Colon (tissue), 2 donors: ENCODE results near the gene SLC39A5.

ENCODE experiments used
- FAIRE-seq: peaks from 2 replicates; lab custom pipeline; 2012; peaks lifted over from hg19 to GRCh38; lab: Jason Lieb, UNC
- donor health status: control.
- donor health status: control.

Gene SLC39A5

GRCh38 chr12:56216461-56216860 lies 13.4 kb upstream of the SLC39A5 start:
- FAIRE-seq = no peak

GRCh38 chr12:56219840-56220239 lies 10.0 kb upstream of the SLC39A5 start:
- no peak for FAIRE-seq

- FAIRE-seq = no peak
These were observed 9.1 kb upstream of the SLC39A5 start for GRCh38 chr12:56220611-56221231.

- FAIRE-seq = no peak
These were observed 8.6 kb upstream of the SLC39A5 start for GRCh38 chr12:56221232-56221756.

- FAIRE-seq = no peak
These were observed 7.9 kb upstream of the SLC39A5 start, which contains the start of gene RNF41 for GRCh38 chr12:56221757-56222530. TSS of gene RNF41 (minus strand) at chr12:56221922. CDS start at chr12:56214047, 7,875 bp downstream.

GRCh38 chr12:56222531-56222895 lies 7.3 kb upstream of the SLC39A5 start:
- no peak for FAIRE-seq

- FAIRE-seq = no peak
These were observed 6.2 kb upstream of the SLC39A5 start for GRCh38 chr12:56223571-56224101.

GRCh38 chr12:56224102-56224701 lies 5.6 kb upstream of the SLC39A5 start, which contains the start of gene NABP2:
TSS of gene NABP2 (plus strand) at chr12:56224342. CDS start at chr12:56224857, 515 bp downstream.
- peak; percentile 53 for FAIRE-seq

- no peak for FAIRE-seq
These were observed 4.9 kb upstream of the SLC39A5 start for GRCh38 chr12:56224954-56225353.

- no peak for FAIRE-seq
These were observed 769 bp upstream of the SLC39A5 start for GRCh38 chr12:56229082-56229481.

GRCh38 chr12:56230432-56231183 lies 757 bp downstream of the SLC39A5 start:
- no peak for FAIRE-seq

- FAIRE-seq = no peak
These were observed 1.3 kb downstream of the SLC39A5 start for GRCh38 chr12:56231184-56231582.

- no peak for FAIRE-seq
These were observed 5.0 kb downstream of the SLC39A5 start for GRCh38 chr12:56234746-56235436.

- no peak for FAIRE-seq
These were observed 6.2 kb downstream of the SLC39A5 start for GRCh38 chr12:56236091-56236490.

GRCh38 chr12:56236985-56237384 lies 7.1 kb downstream of the SLC39A5 start:
- no peak for FAIRE-seq

GRCh38 chr12:56237552-56237951 lies 7.7 kb downstream of the SLC39A5 start:
- FAIRE-seq = no peak

GRCh38 chr12:56241424-56242303 lies 11.8 kb downstream of the SLC39A5 start:
- no peak for FAIRE-seq

GRCh38 chr12:56242986-56243385 lies 13.1 kb downstream of the SLC39A5 start:
- no peak for FAIRE-seq

- FAIRE-seq = no peak
These were observed 13.9 kb downstream of the SLC39A5 start for GRCh38 chr12:56243731-56244181.

GRCh38 chr12:56244494-56244893 lies 14.6 kb downstream of the SLC39A5 start:
- no peak for FAIRE-seq
